Measurements from ENCODE around the gene TRAF6.

TRAF6 gene

DNA sequence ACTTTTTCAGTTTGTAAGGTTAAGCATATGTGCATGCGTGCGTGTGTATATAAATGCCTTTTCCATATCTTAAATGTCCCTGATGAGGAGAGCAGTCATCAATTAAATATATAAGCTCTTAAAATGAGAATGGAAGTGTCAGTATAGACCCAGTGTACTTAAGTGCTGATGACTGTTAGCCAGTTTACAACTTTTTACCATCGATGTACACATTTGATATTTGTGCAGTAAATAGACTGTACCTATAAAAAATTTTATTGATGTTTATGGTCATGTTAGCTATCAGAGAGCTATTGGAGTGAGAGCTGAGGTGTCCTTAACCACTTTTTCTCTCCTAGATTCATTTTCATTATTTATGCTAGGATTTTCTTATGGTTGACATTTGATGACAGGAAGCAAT is 45.4 kb downstream of the TRAF6 start:
- TF ChIP-seq, protein P1, sequence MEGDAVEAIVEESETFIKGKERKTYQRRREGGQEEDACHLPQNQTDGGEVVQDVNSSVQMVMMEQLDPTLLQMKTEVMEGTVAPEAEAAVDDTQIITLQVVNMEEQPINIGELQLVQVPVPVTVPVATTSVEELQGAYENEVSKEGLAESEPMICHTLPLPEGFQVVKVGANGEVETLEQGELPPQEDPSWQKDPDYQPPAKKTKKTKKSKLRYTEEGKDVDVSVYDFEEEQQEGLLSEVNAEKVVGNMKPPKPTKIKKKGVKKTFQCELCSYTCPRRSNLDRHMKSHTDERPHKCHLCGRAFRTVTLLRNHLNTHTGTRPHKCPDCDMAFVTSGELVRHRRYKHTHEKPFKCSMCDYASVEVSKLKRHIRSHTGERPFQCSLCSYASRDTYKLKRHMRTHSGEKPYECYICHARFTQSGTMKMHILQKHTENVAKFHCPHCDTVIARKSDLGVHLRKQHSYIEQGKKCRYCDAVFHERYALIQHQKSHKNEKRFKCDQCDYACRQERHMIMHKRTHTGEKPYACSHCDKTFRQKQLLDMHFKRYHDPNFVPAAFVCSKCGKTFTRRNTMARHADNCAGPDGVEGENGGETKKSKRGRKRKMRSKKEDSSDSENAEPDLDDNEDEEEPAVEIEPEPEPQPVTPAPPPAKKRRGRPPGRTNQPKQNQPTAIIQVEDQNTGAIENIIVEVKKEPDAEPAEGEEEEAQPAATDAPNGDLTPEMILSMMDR (IDR thresholded peaks at IDR 0.05; ENCODE audit: extremely low read depth, missing control alignments), result no peak
- no peak for DNase-seq (ENCODE audit: low spot score)

DNA sequence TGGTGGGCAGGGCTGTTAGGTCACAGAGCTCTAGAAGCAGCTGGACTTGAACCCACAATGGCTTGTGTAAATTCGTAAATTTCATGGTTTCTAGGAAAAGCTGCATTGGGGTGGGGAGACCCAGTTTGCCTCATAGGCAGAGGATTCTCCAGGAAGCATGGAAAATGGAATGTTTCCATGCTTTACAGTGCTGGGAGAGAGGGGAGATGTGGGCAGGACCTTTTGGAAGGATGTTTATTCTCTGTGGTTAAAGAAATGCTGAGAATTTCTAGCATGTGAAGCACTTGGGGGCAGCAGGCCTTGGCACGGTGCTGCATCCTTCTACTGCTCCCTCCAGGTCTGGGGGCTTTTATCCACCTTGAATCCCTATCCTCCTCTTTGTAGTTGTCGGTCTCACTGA is 46.3 kb downstream of the TRAF6 start:
- TF ChIP-seq, protein P1 (IDR thresholded peaks at IDR 0.05; ENCODE audit: extremely low read depth, missing control alignments), result no peak
- DNase-seq (ENCODE audit: low spot score), result no peak

DNA sequence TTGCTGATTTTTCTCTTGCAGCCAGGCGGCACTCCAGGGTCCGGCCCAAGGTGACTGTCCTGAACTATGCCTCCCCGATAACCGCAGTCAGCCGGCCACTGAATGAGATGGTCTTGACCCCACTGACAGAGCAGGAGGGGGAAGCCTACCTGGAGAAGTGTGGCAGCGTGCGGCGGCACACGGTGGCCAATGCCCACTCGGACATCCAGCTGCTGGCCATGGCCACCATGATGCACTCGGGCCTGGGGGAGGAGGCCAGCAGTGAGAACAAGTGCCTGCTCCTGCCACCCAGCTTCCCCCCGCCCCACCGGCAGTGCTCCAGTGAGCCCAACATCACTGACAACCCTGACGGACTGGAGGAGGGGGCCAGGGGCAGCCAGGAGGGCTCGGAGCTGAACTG is 47.8 kb downstream of the TRAF6 start:
- no peak for DNase-seq (ENCODE audit: low spot score)
- TF ChIP-seq, protein P1 (IDR thresholded peaks at IDR 0.05; ENCODE audit: extremely low read depth, missing control alignments), result no peak

DNA sequence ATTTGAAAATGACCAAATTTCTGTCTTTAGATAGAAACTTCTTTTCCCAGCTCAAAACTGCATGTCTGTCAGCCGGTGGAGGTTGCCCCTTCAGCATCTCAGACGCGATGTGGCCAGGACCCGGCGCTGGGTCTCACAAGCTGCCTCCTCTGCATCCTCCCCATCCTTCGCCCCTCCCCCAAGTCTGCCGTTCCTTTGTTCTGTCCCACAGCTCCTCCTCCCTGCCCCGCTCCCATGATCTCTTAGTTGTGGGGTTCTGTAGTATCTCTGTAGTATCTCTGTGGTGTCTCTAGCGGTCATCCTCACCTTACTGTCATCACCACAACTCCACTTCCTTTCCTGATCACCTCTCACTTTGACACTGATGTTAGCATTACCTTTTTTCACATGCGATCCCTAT is 49.9 kb downstream of the TRAF6 start:
- no peak for DNase-seq (ENCODE audit: low spot score)
- TF ChIP-seq, protein P1 (IDR thresholded peaks at IDR 0.05; ENCODE audit: extremely low read depth, missing control alignments), result no peak

DNA sequence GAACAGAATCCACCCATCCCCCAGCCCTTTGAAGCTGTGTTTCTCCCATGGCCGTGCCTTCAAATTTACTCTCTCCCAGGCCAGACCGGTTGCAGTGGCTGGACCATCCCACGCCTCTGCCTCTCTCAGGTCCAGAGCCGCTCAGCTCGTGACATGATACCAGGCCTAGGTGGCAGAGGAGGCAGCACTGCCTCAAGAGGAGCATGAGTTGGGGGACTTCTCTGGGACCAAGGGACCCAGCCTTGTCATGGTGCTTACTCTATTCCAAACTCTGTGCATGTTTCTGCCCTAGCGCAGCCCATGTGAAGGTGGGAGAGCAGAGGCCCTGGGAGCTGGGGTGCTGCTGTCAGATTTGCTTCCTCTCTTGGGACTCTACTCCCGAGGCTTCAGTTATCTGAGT is 51.0 kb downstream of the TRAF6 start:
- TF ChIP-seq, protein P1 (IDR thresholded peaks at IDR 0.05; ENCODE audit: extremely low read depth, missing control alignments), result no peak
- DNase-seq (ENCODE audit: low spot score), result no peak

DNA sequence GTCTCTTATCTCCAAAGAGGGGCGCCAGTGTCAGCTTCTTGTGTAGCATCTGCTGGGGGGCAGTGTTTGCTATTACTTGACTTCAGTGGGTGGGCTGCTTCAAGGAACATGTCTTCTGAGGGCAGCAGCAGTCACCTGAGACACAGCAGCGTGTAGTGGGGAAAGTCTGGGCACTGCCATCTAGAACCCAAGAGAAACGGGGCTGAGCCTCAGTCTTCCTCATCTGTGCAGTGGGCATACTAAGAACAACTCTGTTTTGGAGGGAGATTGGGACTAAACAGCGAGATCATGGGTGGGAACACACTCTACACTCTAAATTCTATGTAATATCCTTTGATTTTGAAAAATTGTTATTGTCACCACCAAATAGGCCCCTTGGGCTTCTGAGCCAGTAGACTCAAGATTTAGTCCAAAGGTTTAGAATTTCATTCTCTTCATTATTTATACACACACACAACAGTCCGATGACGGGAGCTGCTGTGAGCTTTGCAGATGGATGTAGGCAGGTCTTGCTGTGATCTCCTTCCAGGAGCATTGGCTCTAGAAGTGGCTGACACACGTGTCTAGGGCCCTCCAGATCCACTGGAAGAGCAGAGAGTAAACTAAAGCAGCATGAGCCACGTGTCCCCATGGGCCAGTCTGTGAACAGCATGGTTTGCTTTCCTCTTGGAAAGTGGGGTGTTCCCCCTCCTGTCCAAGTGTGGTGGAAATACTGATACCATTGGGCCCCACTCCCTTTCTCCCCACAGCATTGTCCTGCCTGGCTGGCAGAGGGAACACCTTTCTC is 51.8 kb downstream of the TRAF6 start:
- TF ChIP-seq, protein P1 (IDR thresholded peaks at IDR 0.05; ENCODE audit: extremely low read depth, missing control alignments), result no peak
- DNase-seq (ENCODE audit: low spot score), result no peak

DNA sequence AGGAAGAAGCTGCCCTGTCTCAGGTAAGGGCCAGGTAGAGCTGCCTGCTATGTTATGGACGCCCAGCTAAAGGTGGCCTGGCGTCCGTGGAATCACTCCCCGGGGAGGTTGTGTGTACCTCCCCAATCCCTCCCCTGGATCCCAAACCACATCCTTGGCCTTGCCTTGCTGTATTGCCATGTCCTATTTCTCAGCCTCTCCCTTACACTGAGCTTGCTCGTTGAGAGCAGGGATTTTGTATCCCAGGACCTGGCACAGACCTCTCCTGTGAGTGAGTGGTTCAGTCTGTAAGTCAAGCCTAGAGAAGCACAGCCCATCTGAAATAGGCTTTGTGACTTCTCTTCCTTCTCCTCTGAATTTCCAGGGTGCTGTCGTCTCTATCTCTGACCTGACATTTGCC is 53.9 kb downstream of the TRAF6 start:
- TF ChIP-seq, protein P1 (IDR thresholded peaks at IDR 0.05; ENCODE audit: extremely low read depth, missing control alignments), result no peak
- DNase-seq (ENCODE audit: low spot score), result no peak

Measured in GM20000 (cell line).